Pancreas (tissue), 10 donors: ENCODE data around the gene KRTAP10-6. TPM values are rescaled to one million over a fixed set of nuclear protein-coding genes. Genes with fewer than 3 reads are reported as not detected.

Source experiments
- ATAC-seq, 4 donors: fragments of 200-7000 bp; cut with Tn5 transposase; one replicate each; pipeline versions ENCODE4 v1.8.0 to v1.9.1; 2020; ENCODE audit warnings: mild to moderate bottlenecking in 4 of 4, moderate library complexity in 4 of 4
- DNase-seq, 6 donors: peaks; one replicate each; pipeline ENCODE4 v3.0.0-alpha.2; 2020
- FAIRE-seq: peaks from 2 replicates; lab custom pipeline; 2012; peaks lifted over from hg19 to GRCh38; lab: Jason Lieb, UNC
- H3K27ac ChIP-seq, 4 donors: fragments of 200-600 bp; sonication (generic); 1 replicate in 3 of 4; 2 replicates in 1 of 4; pipeline versions ENCODE4 v1.5.0 to v1.8.0; 2020
- H3K27me3 ChIP-seq, 4 donors: fragments of 200-600 bp; one replicate each; pipeline ENCODE4 v1.8.0; 2021
- H3K36me3 ChIP-seq, 3 donors: fragments of 200-600 bp; sonication (generic) in 1 of 3; one replicate each; pipeline versions ENCODE4 v1.5.0 to v1.8.0; 2020 to 2021
- H3K4me1 ChIP-seq, 3 donors: fragments of 200-600 bp; one replicate each; pipeline ENCODE4 v1.8.0; 2021
- H3K4me3 ChIP-seq, 4 donors: fragments of 200-600 bp; sonication (generic) in 2 of 4; one replicate each; pipeline versions ENCODE4 v1.5.0 to v1.8.0; 2020 to 2021
- H3K9me3 ChIP-seq, 4 donors: fragments of 200-600 bp; one replicate each; pipeline ENCODE4 v1.8.0; 2021
- WGBS, 2 donors: extraction: QIAGEN DNeasy Blood & Tissue Kit; methylation state at CpG; one replicate each; pipeline ENCODE4 v1.1.7; 2013; 5-methylcytosine and 5-hydroxymethylcytosine counted together
- intact Hi-C, 3 donors: fragments of 100-400 bp; cut with DNase I; formaldehyde crosslinking; loops; one replicate each; pipeline versions ENCODE4 v1.11.1 to v1.14.2; 2022
- polyA plus RNA-seq, 2 donors: library from polyadenylated mRNA; stranded (reverse); fragments of 200-250 nt; gene quantifications; one replicate each; pipeline ENCODE4 v1.2.3, GENCODE V29; 2013
- total RNA-seq, 6 donors: library from RNA; stranded (reverse); fragmentation: NEBNext Ultra II Directional in 4 of 6; extraction: Animal tissue kit (Norgen Biotek cat#: 25700) in 4 of 6; gene quantifications; one replicate each; pipeline versions ENCODE4 v1.2.1 to v1.2.4, GENCODE V29; 2021 to 2023
- TF ChIP-seq, protein P1 (sequence below), 4 donors: fragments of 200-600 bp; sonication (generic) in 3 of 4; IDR thresholded peaks; one replicate each; pipeline versions ENCODE4 v1.5.0 to v1.8.0; 2021; ENCODE audit warnings: antibody characterized with exemption in 4 of 4
- donor health status: healthy with polysubstance abuse.
- donor health status: DM: no; HTN: no; CAD: no; lungs with moderate emphysema.
- donor health status: DM: no; HTN: no; CAD: no.
- donor health status: control.
- donor health status: control.
- donor health status: Bipolar disorder and iron deficiency.
- donor health status: DM: yes; HTN: yes; CAD: no.
- donor health status: DM: no; HTN: no; CAD: no.
- donor health status: DM: no; HTN: no; CAD: no.
- donor health status: DM: yes; HTN: yes; CAD: no.

KRTAP10-6 gene
- total and polyA plus RNA-seq, 8 donors, result not detected

DNA sequence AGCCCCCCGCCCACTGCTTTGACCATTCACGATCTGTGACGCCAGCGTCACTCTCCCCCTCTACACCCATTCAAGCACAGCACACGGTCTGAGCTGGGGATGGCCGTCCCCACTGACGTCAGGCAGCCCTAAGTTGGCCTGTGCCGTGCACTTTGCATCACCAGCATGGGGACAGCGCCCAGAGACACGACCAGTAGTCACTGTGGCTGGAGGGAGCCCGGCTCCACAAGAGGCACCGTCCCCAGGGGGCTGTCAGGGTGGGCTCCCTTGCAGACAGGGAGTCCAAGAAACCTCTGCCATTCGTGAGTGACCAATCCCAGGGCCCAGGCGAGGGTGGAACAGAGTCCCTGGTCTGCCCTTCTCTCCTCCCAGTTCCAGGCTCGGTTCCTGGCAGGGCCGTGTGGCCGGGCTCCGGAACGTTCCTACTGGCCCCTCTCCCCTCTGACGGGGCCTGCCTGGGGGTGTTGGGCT lies 21.9 kb upstream of the KRTAP10-6 start:
- intact Hi-C loops, result no loop called here
- WGBS, 2 donors, result 51 to 70% methylated on average over 20 of the region's 20 CpGs
- ATAC-seq, result no peak
- Histone ChIP-seq H3K9me3 (no peaks in the 10 kb centered on the region), H3K4me3 (no peak overlapping the region), H3K4me1 (no peaks in the 10 kb centered on the region), H3K27ac (no peak overlapping the region), H3K36me3 (no peaks in the 10 kb centered on the region), H3K27me3 (no peaks in the 10 kb centered on the region)
- DNase-seq, result peak in 1 of 6 donors; percentile 51
- FAIRE-seq, result no peak
- TF ChIP-seq, protein P1, sequence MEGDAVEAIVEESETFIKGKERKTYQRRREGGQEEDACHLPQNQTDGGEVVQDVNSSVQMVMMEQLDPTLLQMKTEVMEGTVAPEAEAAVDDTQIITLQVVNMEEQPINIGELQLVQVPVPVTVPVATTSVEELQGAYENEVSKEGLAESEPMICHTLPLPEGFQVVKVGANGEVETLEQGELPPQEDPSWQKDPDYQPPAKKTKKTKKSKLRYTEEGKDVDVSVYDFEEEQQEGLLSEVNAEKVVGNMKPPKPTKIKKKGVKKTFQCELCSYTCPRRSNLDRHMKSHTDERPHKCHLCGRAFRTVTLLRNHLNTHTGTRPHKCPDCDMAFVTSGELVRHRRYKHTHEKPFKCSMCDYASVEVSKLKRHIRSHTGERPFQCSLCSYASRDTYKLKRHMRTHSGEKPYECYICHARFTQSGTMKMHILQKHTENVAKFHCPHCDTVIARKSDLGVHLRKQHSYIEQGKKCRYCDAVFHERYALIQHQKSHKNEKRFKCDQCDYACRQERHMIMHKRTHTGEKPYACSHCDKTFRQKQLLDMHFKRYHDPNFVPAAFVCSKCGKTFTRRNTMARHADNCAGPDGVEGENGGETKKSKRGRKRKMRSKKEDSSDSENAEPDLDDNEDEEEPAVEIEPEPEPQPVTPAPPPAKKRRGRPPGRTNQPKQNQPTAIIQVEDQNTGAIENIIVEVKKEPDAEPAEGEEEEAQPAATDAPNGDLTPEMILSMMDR (IDR thresholded peaks at IDR 0.05), result no peak

DNA sequence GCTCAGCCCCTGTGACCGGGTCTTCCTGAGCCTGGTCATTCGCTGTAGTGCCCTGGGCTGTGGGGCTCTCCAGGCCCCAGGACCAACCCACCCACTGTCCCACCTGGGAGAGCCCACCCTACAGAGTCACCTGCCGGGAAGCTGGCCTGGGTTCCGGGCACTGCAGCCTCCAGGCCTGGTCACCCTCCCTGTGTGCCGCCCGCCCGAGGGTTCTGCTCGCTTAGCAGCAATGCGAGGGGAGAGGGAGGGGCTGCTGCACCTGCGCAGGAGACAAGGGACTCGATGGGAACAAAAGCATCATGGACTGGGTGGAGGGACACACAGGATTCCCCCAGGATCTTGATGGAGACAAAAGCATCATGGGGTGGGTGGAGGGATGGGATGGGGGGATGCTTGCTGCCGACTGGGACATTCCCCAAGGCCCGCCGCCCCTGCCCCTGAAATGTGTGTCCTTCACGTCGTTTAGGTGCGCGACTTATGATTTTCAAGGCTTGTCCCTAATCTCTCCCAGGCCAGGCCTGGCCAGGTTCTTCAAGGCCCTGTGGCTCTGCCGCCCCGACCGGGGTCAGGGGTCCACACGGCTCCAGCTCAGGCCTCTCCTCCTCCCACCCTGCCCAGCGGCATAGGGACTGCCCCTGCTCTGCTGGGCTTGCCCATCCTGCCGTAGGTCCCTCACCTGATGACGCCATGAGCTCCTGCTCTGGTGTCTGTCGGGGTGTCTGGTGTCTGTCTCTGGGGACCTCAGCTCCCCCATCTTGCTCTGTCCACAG lies 21.3 kb upstream of the KRTAP10-6 start:
- Histone ChIP-seq H3K4me3 (no peak overlapping the region), H3K36me3 (no peaks in the 10 kb centered on the region), H3K4me1 (no peaks in the 10 kb centered on the region), H3K27ac (no peak overlapping the region), H3K27me3 (no peaks in the 10 kb centered on the region), H3K9me3 (no peaks in the 10 kb centered on the region)
- TF ChIP-seq, protein P1 (IDR thresholded peaks at IDR 0.05), result no peak
- intact Hi-C loops, result no loop called here
- WGBS, 2 donors, result 67 to 76% methylated on average over 25 to 26 of the region's 26 CpGs
- FAIRE-seq (no peak), ATAC-seq (no peak), DNase-seq (peak in 1 of 6 donors; percentile 45)

DNA sequence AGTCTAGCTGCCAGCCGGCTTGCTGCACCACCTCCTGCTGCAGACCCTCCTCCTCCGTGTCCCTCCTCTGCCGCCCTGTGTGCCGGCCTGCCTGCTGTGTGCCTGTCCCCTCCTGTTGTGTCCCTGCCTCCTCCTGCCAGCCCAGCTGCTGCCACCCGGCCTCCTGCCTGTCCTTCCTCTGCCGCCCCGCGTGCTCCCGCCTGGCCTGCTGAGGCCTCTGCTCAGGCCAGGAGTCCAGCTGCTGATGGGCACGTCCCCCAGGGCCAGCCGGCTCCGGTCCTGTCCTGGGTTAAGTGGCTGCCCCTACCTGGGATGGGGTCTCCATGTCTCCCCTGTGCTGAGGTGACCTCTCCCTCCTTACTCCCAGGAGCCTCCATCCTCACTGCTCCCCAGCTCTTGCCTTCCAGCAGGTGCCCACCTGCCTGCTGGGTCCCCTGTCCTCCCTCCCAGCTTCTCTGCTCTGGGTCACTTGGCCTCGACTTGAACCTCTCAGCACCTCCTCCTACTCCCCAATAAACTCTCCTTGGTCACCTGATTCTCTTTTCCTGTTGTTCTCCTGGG lies 20.4 kb upstream of the KRTAP10-6 start:
- Histone ChIP-seq H3K27me3 (no peaks in the 10 kb centered on the region), H3K27ac (no peak overlapping the region), H3K4me1 (no peaks in the 10 kb centered on the region), H3K9me3 (no peaks in the 10 kb centered on the region), H3K4me3 (no peak overlapping the region), H3K36me3 (no peaks in the 10 kb centered on the region)
- intact Hi-C loops, result no loop called here
- FAIRE-seq, result no peak
- 72 to 83% methylated on average over 11 to 13 of the region's 13 CpGs for WGBS, 2 donors
- ATAC-seq, result no peak
- DNase-seq, result peak in 1 of 6 donors; percentile 60
- TF ChIP-seq, protein P1 (IDR thresholded peaks at IDR 0.05), result no peak

DNA sequence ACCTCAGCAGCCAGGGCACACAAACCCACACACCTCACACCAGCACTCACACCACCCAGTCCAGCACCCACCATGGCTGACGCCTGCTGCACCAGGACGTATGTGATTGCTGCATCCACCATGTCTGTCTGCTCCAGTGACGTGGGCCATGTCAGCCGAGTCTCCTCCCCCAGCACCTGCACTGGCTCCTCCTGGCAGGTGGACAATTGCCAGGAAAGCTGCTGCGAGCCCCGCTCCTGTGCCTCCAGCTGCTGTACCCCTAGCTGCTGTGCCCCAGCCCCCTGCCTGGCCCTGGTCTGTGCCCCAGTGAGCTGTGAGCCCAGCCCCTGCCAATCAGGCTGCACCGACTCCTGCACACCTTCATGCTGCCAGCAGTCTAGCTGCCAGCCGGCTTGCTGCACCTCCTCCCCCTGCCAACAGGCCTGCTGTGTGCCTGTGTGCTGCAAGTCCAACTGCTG lies 19.8 kb upstream of the KRTAP10-6 start, which contains the start of gene KRTAP10-8:
TSS of gene KRTAP10-8 (plus strand) at position 51 of the 458 bp plus-strand sequence. CDS start at position 73, 22 bp downstream.
- Histone ChIP-seq H3K4me1 (no peaks in the 10 kb centered on the region), H3K4me3 (no peak within 1 kb of the TSS), H3K27ac (no peak within 1 kb of the TSS), H3K36me3 (no peaks in the 10 kb centered on the region), H3K27me3 (no peaks in the 10 kb centered on the region), H3K9me3 (no peaks in the 10 kb centered on the region)
- peak in 1 of 6 donors; percentile 48 for DNase-seq
- no peak for FAIRE-seq
- intact Hi-C loops, result no loop called here
- TF ChIP-seq, protein P1 (IDR thresholded peaks at IDR 0.05), result no peak
- 72 to 85% methylated on average over 8 of the region's 8 CpGs for WGBS, 2 donors
- ATAC-seq, result no peak
